ENCODE results near the gene DNAH14. TPM values are rescaled to one million over a fixed set of nuclear protein-coding genes. Genes with fewer than 3 reads are reported as not detected.

The DNAH14 gene
- total RNA-seq, 1 experiment from 2014 or later = 33.2 TPM

DNA sequence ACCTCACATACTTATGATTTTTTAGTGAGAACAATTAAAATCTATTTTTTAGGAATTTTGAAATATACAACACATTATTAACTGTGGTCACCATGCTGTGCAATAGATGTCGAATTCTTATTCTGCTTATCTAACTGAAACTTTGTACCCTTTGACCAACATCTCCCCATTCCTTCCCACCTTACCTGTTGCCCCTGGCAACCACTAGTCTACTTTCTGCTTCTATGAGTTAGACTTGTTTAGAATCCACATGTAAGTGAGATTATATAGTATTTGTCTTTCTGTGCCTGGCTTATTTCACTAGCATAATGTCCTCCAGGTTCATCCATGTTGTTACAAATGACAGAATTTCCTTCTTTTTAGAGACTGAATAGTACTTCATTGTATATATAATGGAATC lies 330.1 kb downstream of the DNAH14 start:
- H2AFZ ChIP-seq (ENCODE audit: low read depth, low read length, poor library complexity, severe bottlenecking) = no peak overlapping the region
- no peak overlapping the region for H3K9ac ChIP-seq (ENCODE audit: low read length)
- no peaks in the 10 kb centered on the region for H3K27me3 ChIP-seq (ENCODE audit: insufficient read depth, low read length)
- H3K4me3 ChIP-seq (replicated peaks in 1 of 2; ENCODE audit: low read depth in 1 of 2, low read length in 2 of 2) = no peak overlapping the region
- DNase-seq (ENCODE audit: low read depth, low spot score) = no peak
- H3K27ac ChIP-seq (ENCODE audit: low read depth, low read length) = no peak overlapping the region
- no peaks in the 10 kb centered on the region for H3K79me2 ChIP-seq (ENCODE audit: insufficient read depth, low read length)
- CTCF ChIA-PET = no interaction called here
- no TSS peak for BruUV-seq (replicated peaks)
- RAD21 ChIA-PET (ENCODE audit: low non-redundant PET in 1 of 2, low total read pairs in 2 of 2, uncharacterized antibody in 2 of 2, unreplicated experiment in 2 of 2) = no interaction called here
- POLR2A ChIA-PET = no interaction called here
- no peak overlapping the region for H3K4me2 ChIP-seq (ENCODE audit: low read length)
- H3K36me3 ChIP-seq (ENCODE audit: control insufficient read depth in 1 of 2, insufficient read depth in 2 of 2, low read length in 2 of 2) = no peaks in the 10 kb centered on the region
- no peaks in the 10 kb centered on the region; the same call in 1 of the 2 replicates for H3K9me2 ChIP-seq (ENCODE audit: insufficient read depth)
- no peaks in the 10 kb centered on the region for H3K9me3 ChIP-seq (ENCODE audit: control insufficient read depth in 1 of 2, insufficient read depth in 1 of 2, low read depth in 1 of 2, low read length in 2 of 2)
- H3K4me1 ChIP-seq (ENCODE audit: control insufficient read depth in 1 of 2, insufficient read depth in 2 of 2, low read length in 2 of 2) = no peaks in the 10 kb centered on the region
- TF ChIP-seq EZH2phosphoT487 (IDR thresholded peaks at IDR 0.05; ENCODE audit: borderline replicate concordance) = no peak
- no peak for TF ChIP-seq SRF (IDR thresholded peaks at IDR 0.05; ENCODE audit: low read depth)
- no peak for TF ChIP-seq TCF7L2 (IDR thresholded peaks at IDR 0.05; ENCODE audit: borderline replicate concordance, extremely low read depth, insufficient read depth, insufficient read length)
- TF ChIP-seq ELF1 (IDR thresholded peaks at IDR 0.05; ENCODE audit: borderline replicate concordance, low read depth) = no peak
- TF ChIP-seq, protein P1, sequence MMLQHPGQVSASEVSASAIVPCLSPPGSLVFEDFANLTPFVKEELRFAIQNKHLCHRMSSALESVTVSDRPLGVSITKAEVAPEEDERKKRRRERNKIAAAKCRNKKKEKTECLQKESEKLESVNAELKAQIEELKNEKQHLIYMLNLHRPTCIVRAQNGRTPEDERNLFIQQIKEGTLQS (IDR thresholded peaks at IDR 0.05) = no peak
- no peak for TF ChIP-seq CBX3 (IDR thresholded peaks at IDR 0.05; ENCODE audit: low read depth)
- TF ChIP-seq, protein P2, sequence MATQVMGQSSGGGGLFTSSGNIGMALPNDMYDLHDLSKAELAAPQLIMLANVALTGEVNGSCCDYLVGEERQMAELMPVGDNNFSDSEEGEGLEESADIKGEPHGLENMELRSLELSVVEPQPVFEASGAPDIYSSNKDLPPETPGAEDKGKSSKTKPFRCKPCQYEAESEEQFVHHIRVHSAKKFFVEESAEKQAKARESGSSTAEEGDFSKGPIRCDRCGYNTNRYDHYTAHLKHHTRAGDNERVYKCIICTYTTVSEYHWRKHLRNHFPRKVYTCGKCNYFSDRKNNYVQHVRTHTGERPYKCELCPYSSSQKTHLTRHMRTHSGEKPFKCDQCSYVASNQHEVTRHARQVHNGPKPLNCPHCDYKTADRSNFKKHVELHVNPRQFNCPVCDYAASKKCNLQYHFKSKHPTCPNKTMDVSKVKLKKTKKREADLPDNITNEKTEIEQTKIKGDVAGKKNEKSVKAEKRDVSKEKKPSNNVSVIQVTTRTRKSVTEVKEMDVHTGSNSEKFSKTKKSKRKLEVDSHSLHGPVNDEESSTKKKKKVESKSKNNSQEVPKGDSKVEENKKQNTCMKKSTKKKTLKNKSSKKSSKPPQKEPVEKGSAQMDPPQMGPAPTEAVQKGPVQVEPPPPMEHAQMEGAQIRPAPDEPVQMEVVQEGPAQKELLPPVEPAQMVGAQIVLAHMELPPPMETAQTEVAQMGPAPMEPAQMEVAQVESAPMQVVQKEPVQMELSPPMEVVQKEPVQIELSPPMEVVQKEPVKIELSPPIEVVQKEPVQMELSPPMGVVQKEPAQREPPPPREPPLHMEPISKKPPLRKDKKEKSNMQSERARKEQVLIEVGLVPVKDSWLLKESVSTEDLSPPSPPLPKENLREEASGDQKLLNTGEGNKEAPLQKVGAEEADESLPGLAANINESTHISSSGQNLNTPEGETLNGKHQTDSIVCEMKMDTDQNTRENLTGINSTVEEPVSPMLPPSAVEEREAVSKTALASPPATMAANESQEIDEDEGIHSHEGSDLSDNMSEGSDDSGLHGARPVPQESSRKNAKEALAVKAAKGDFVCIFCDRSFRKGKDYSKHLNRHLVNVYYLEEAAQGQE (IDR thresholded peaks at IDR 0.05; ENCODE audit: low read depth) = no peak
- TF ChIP-seq RAD21 (IDR thresholded peaks at IDR 0.05; ENCODE audit: low read depth) = no peak
- no peak for TF ChIP-seq FOSL1 (IDR thresholded peaks at IDR 0.05; ENCODE audit: low read depth)
- no peak for TF ChIP-seq ZNF274 (IDR thresholded peaks at IDR 0.05; ENCODE audit: low read depth, low read length)
- TF ChIP-seq POLR2AphosphoS5 (IDR thresholded peaks at IDR 0.05; ENCODE audit: low read depth, low read length) = no peak
- TF ChIP-seq, protein P3, sequence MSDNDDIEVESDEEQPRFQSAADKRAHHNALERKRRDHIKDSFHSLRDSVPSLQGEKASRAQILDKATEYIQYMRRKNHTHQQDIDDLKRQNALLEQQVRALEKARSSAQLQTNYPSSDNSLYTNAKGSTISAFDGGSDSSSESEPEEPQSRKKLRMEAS (IDR thresholded peaks at IDR 0.05) = no peak
- intact Hi-C loops (cut with micrococcal nuclease) = no loop called here
- H4K20me1 ChIP-seq (ENCODE audit: insufficient read depth) = no peaks in the 10 kb centered on the region
- ATAC-seq = no peak
